HepG2 (cell line): ENCODE results near the gene PARN. TPM values are rescaled to one million over a fixed set of nuclear protein-coding genes. Genes with fewer than 3 reads are reported as not detected.

Source experiments
- ARID3A ChIP-seq: IDR thresholded peaks from 2 replicates; pipeline ENCODE4 v1.6.1; 2012; ENCODE audit warnings: low read depth, low read length, improper control_type of control experiment
- BRF2 ChIP-seq: sonication (generic); formaldehyde crosslinking; IDR thresholded peaks from 2 replicates; pipeline ENCODE4 v1.8.1; 2022; ENCODE audit warnings: mild to moderate bottlenecking, missing genetic modification reagents
- HMGXB3 ChIP-seq: sonication (generic); formaldehyde crosslinking; IDR thresholded peaks from 2 replicates; pipeline ENCODE4 v1.4.0; 2020; ENCODE audit warnings: missing genetic modification reagents, borderline replicate concordance
- HOMEZ ChIP-seq: IDR thresholded peaks from 2 replicates; pipeline ENCODE4 v1.6.1; 2016; ENCODE audit warnings: low read depth
- KLF16 ChIP-seq, 2 experiments: sonication (generic) in 1 of 2; formaldehyde crosslinking in 1 of 2; IDR thresholded peaks; 2 replicates each; pipeline versions ENCODE4 v1.6.1 to v1.8.0; 2016 to 2023; ENCODE audit warnings: missing genetic modification reagents in 2 of 2, missing compliant biosample characterization in 1 of 2
- POLR2AphosphoS5 ChIP-seq: IDR thresholded peaks from 2 replicates; pipeline ENCODE4 v1.6.1; 2012; ENCODE audit warnings: low read depth, low read length
- YEATS4 ChIP-seq: sonication (generic); formaldehyde crosslinking; IDR thresholded peaks from 2 replicates; pipeline ENCODE4 v1.4.0; 2020; ENCODE audit warnings: missing genetic modification reagents, borderline replicate concordance
- ZGPAT ChIP-seq: IDR thresholded peaks from 2 replicates; pipeline ENCODE4 v1.6.1; 2016; ENCODE audit warnings: mild to moderate bottlenecking
- ZNF574 ChIP-seq: sonication (generic); formaldehyde crosslinking; IDR thresholded peaks from 2 replicates; pipeline ENCODE4 v1.4.0; 2020; ENCODE audit warnings: missing genetic modification reagents
- ZUFSP ChIP-seq: sonication (generic); formaldehyde crosslinking; IDR thresholded peaks from 2 replicates; pipeline ENCODE4 v1.9.0; 2021; ENCODE audit warnings: missing genetic modification reagents, mild to moderate bottlenecking, borderline replicate concordance
- polyA plus RNA-seq, 8 experiments: library from polyadenylated mRNA; depleted of rRNA in 3 of 8; stranded (reverse) in 7 of 8; unstranded in 1 of 8; fragments of >200 nt; fragmentation: Illumina TruSeq in 4 of 8; extraction: Trizol in 4 of 8; gene quantifications; 2 replicates each; pipeline versions ENCODE4 v1.2.1 to v1.2.3, GENCODE V29; 2011 to 2016; ENCODE audit warnings: low read depth in 4 of 8, missing spikeins in 1 of 8, mixed read lengths in 1 of 8; ENCODE audit not compliant: insufficient read depth in 1 of 8
- total RNA-seq, 5 experiments: library from RNA; depleted of rRNA; stranded (reverse); fragments of >200 nt; fragmentation: Illumina TruSeq; extraction: Trizol; gene quantifications; 2 replicates each; pipeline ENCODE4 v1.2.3, GENCODE V29; 2016; ENCODE audit warnings: low read depth in 1 of 5

PARN gene
- total and polyA plus RNA-seq, 2 of the 13 experiments (the other 11 are each of a cell fraction or from before 2014, with no cell fraction given): 13.3 to 47.6 TPM

GRCh38 chr16:14475370-14476139 lies 154.5 kb downstream of the PARN start (continued):
- peak; percentile 95 for TF ChIP-seq HOMEZ (CRISPR knock-in tag)
- 0 out of 4 replicates have a peak, but pooled peaks of 1 of the 2 experiments have one; percentile 29 for TF ChIP-seq KLF16 (CRISPR knock-in tag; IDR thresholded peaks at IDR 0.05)
- TF ChIP-seq HMGXB3 (CRISPR knock-in tag): peak; percentile 72; the same call in 1 of the 2 replicates
- peak; percentile 67 for TF ChIP-seq ZGPAT (CRISPR knock-in tag)
- peak; percentile 81 for TF ChIP-seq ZNF574 (CRISPR knock-in tag)
- TF ChIP-seq ARID3A: peak; percentile 33
- TF ChIP-seq ZUFSP (CRISPR knock-in tag): no peak
- TF ChIP-seq BRF2 (CRISPR knock-in tag): no peak; the same call in 1 of the 2 replicates
- TF ChIP-seq YEATS4: peak; percentile 50; the same call in 1 of the 2 replicates
- 0 out of 2 replicates have a peak, but pooled peaks have one; percentile 45 for TF ChIP-seq POLR2AphosphoS5
